ENCODE results near the gene PCCA.

The PCCA gene

GRCh38 chr13:100532090-100532766 is 443.3 kb downstream of the PCCA start:
- no peak for FAIRE-seq

DNA sequence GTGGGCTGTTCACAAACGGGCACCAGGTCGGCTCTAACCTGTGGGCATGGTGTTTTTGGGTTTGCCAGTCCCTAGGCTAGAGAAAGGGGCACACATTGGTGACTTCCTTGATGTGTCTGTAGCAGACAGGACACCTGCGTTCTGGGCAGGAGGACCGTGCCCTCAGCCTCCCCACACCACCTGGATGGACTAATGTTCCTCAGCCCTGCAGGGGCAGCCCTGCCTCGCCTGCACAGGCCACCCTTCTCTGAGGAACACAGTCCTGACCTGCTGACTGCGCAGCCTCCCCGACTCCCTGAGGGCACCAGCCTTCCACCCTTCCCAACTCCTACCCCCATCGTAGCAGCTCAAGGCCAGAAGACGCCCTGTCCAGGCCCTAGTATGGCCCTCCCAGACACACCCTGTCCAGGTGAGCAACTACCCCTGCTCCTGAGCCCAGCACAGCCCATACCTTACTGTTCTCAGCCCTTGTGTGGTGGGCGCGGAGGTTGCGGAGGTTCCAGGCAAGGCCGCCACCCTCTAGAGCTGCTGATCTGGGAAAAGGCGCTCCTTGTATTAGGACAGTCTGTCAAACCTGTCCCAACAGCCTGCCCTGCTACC is 444.0 kb downstream of the PCCA start:
- no peak for FAIRE-seq

- no peak for FAIRE-seq
Observed at GRCh38 chr13:100533588-100534041, 444.7 kb downstream of the PCCA start.

DNA sequence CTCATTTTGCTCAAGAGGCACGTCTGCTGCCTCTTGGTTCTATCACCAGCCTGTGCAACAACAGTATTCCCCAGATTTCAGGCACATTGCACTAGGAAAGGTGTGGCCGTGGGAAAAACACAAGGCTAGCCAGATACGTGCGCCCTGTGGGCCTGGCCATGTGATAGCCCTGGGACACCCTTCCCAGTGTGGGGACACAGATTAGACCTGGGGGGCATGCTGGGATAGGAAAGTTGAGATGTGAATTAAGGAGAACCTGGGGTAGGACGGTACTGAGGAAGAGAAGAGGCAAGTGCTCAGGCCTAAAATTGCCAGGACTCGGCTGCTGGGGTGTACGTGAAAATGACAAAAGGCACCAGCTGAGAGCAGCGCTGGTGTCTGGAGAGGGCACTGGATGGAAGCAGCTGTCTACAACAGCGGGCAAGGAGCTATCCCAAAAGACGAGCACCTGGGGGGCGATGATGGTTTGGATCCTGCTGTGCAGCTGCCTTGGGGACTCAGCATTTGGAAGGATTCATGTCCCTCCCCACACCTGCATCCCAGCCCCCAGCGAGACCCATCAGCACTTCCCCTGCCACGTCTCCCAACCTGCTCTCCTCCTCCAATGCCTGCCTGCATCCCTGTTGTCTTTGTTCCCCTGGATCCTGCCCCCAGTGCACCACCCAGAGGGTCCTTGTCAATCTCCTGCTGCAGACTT is 445.4 kb downstream of the PCCA start:
- FAIRE-seq, result no peak

GRCh38 chr13:100534911-100535310 is 446.0 kb downstream of the PCCA start:
- no peak for FAIRE-seq

DNA sequence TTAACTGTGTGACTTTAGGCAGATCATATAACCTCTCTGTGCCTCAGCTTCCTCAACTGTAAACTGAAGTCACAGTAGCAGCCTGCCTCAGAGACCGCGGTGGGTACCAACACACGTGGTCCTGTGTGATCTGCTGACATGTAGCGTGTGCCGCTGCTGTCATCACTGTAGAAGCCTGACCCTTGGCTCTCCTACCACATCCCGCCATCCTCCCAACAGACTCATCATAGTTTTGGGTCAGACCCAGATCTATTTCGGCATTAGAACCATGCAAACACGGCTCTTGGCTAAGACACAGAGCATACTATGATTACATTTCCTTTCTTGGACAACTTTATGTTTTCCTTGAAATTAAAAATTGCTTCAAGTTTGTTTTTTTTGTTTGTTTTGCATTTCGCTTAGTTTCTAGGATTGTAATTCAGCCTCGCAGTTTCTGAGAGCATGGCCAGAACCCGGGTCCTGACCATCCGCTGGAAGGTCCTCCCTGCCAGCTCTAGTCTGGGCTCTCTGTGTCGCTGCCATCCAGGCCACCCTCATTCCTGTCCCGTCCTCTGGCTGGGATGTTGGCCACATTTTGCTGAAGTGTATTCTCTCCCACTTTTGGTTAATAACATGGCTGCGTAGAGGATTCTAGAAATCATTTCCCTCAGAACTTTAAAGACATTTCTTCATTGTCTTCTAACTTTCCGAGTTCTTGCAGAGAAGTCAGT is 446.7 kb downstream of the PCCA start:
- FAIRE-seq, result no peak

DNA sequence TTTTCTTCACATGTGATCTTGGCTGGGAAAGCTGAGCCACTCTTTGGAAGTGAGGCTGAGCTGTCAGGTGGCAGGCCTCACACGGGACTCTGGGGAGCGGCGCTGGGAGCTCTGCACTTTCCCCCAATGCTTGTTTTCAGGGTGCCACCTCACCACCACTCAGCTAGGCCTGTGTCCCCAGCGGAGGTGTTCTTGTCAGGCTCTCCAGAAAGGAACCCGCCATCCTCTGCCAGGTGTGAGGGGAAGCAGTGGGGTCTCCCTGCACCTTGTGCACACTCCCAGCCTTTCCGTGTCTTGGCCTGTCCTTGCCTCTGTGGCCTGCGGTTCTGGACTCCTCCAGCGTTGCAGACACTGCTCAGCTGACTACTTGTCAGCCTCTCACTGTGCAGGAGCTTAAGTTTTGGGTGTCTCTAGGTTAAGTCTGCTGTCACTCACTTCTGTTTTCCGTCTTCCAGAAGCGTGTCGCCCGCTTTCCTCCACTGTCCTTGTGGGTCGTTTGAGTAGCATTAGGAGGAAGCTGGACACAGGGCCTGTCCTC is 447.8 kb downstream of the PCCA start:
- no peak for FAIRE-seq

- FAIRE-seq, result no peak
Observed at GRCh38 chr13:100537486-100537885, 448.6 kb downstream of the PCCA start.

DNA sequence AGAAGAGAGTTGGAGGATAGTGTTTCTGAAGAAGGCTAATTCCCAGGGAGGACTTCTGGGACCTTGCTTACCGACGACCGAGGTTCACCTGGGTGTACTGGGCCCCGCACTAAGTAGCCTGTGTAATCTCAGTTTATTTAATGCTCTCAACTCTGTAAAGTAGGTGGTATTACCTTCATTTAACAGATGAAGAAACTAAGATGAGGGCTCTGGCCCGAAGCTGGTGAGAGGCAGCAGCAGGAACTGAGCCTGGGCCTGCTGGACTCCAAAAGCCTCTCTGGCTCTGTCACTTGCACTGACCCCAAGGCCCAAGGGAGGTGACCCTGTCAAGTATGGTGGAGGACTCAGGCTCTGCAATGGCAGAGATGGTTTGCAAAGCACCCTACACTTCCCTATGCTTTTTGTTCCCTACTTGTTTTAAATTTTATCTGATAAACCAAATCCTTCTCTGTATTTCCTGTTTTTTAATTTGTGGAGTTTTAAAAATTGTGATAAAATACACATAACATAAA is 449.1 kb downstream of the PCCA start:
- no peak for FAIRE-seq

GRCh38 chr13:100540621-100541020 is 451.7 kb downstream of the PCCA start:
- no peak for FAIRE-seq

- FAIRE-seq, result no peak
Observed at GRCh38 chr13:100541897-100542825, 453.3 kb downstream of the PCCA start.

- peak; percentile 79 for FAIRE-seq
Observed at GRCh38 chr13:100542826-100543156, 453.9 kb downstream of the PCCA start.

- no peak for FAIRE-seq
Observed at GRCh38 chr13:100543872-100544602, 455.1 kb downstream of the PCCA start.

DNA sequence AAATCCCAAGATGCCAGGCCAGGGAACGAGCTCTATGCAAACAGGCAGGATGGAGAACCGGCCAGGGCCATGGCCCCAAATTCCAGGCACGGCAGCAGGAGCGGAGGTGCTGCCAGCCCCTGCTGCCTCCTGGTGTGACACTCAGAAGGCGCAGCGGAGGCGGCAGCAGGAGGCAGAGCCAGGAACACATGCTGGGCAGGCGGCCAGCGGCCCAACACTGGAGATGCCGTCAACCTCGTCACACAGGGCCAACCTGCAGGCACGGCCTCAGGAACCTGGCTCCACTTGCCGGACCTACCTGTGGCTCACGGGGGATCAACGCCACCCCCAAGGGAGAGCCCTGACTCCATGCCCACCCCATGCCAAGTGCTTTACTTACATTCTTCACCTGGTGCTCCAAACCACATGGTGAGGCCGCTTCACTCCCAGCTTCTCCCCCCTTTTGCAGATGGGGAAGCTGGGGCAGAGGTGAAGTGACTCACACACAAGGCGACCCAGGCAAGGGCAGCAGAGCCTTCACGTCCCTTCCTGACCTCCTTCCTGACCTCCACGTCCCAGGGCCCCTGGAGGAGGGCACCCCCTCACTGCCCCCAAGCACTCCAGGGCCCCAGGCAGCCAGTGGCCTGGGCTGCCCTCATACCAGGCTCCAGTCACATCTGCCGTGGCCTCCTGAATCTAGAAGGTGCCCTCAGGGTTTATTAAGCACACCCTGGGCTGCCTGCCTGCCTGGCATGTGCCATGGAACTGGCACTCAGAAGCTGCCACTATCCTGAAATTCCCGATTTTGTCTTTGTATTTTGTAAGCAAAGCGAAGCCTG is 456.2 kb downstream of the PCCA start:
- no peak for FAIRE-seq

DNA sequence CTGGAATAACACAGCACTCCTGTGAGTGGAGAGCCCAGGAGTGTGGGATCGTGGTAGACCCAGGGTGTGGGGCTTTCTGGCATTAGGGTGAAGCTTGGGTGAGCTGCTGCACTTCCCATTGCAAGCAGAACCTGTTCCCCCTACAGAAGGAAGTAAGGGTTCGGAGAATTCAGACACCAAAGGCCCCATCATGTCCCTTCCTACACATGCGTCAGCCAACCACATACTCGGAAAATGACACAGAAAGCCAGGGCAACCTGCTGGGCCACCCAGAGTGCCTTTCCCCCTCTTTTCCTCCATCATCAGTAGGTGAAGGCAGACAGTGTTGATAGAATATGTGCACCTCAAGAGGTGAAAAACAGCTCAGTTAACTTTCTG is 456.8 kb downstream of the PCCA start:
- no peak for FAIRE-seq

DNA sequence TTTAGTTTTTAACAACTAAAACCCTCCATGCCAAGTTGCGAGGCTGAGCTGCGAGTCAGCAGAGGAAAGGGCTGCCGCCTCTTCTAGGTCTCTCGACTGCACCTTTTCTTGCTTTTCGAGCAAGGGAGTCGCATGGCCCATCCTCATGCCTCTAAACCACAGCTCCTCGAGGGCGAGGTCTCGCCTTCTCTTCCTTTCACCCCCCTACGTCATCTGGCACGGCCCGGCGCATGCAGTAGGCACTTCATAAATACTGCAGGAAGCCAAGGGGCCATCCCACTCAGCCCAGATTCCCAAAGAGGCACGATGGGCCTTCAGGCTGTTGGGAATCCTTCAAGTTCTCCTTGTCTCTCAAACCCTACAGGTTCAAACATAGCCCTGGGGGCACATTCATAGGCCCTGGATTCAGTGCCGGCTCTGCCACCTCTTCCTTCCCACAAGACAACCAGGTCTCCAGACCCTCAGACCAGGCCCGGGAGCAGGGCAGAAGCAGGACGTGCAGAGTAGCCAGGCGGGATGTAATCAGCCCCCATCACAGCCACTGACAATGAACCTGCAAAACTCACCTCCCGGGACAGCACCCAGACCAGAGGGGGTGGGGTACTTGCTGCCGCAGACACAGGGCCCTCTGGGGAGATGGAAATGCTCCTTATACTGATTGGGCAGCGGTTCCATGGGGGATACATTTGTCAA is 458.0 kb downstream of the PCCA start:
- no peak for FAIRE-seq

- no peak for FAIRE-seq
Observed at GRCh38 chr13:100547791-100548201, 458.9 kb downstream of the PCCA start.

DNA sequence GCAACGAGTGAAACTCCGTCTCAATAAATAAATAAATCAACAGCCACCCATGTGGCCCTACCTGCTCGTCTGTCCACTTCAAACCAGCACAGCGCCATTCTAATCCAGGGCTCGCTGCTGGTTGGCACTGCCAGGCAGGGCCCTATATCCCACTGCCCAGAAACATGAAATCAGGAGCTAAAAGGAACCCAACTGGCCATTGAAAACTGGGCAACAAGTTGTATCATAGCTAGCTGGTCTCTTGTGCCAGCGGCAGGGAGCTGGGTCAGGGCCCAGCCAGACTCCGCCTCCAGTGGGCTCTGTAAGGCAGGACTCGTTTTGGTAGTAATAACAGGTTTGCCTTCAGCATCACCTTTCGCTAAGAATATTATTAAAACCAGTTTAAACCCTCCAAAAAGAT is 460.4 kb downstream of the PCCA start:
- no peak for FAIRE-seq

DNA sequence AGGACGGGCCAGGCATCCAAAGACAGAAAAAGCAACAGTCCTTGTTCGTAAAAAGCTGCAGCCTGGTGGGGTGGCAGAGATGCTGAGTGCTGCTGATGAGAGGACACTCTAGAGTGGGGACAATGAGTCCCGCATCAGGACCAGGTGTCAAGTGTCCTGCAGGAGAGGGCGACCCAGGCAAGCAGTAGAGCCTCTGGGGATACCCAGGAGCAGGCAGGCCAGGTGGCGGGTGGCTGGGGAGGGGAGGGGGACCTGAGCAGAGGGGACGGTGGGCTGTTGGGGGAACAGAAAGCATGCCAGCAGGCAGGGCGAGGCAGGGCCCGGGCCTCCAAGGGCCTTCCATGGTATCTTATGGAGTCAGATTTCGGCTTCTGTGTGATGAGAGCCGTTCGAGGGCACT is 463.9 kb downstream of the PCCA start:
- FAIRE-seq, result no peak

GRCh38 chr13:100559886-100560285 is 471.0 kb downstream of the PCCA start:
- FAIRE-seq, result no peak
